ENCODE measurements around the gene AUH. TPM values are rescaled to one million over a fixed set of nuclear protein-coding genes. Genes with fewer than 3 reads are reported as not detected.

AUH gene
- total RNA-seq, 1 experiment from 2014 or later, result 21.7 TPM

DNA sequence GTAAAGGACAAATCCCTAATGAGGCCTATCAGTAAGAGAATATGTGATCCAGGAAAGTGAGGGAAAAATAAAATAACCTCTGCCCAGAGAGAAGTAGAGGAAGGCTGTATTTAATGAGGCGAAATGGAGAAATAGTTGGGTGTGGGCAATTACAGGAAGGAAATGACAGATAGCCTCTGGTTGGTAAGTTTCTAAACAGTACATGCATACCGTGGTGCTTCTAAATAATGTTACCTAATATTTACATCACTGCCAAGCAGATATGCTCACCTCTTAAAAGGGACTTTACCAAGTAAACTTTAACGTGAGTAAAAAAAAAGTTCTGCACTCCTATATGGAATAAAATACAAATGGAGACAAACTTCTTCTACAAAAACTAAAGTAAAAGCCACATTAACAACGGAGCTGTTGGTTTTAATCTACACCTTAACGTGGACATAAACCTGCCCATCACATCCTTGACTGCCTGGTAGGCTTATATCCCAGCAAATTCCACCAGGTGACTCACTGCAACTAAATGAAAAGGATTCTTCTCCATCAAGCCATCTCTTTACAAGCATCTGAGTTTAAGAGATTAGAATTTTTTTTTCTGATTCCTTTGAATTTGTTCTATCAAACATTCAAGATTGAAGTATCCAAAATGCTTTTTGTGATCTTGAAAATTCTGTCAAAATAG lies 49.5 kb upstream of the AUH start:
- no peak overlapping the region for H3K4me2 ChIP-seq (ENCODE audit: insufficient read depth, insufficient read length, low read length)

More for the DNA sequence above, 49.5 kb upstream of the AUH start:
- no peak overlapping the region for H3K56ac ChIP-seq (ENCODE audit: insufficient read length, low read depth, low read length)
- no peaks in the 10 kb centered on the region for H4K20me1 ChIP-seq (ENCODE audit: control insufficient read depth, insufficient read depth, insufficient read length)
- no peak overlapping the region for H3K23ac ChIP-seq (ENCODE audit: insufficient read length, low read depth, low read length)
- H3K9me3 Mint-ChIP-seq, result no peaks in the 10 kb centered on the region
- no peak overlapping the region for H3K9ac ChIP-seq (ENCODE audit: extremely low read depth, insufficient read length, low read length)
- 0 out of 4 replicates have a peak, but pooled peaks cover 0 to 2% of the 10 kb centered on the region in 2 experiments for H3K4me1 Mint-ChIP-seq
- H3K36me3 Mint-ChIP-seq (ENCODE audit: insufficient read depth in 1 of 3, low read depth in 3 of 3), result peaks cover 8 to 30% (median 28%) of the 10 kb centered on the region in 3 experiments; a peak in 5 of 7 replicates
- H2AK5ac ChIP-seq (ENCODE audit: insufficient read length, low read length), result no peak overlapping the region
- H2AFZ ChIP-seq (ENCODE audit: low read length), result no peak overlapping the region
- no peak overlapping the region for H4K91ac ChIP-seq (ENCODE audit: insufficient read length, low read depth, low read length)
- no peak overlapping the region for H3K4ac ChIP-seq (ENCODE audit: low read depth, low read length)
- no peak overlapping the region for H3K14ac ChIP-seq (ENCODE audit: insufficient read depth, low read length)
- H2BK120ac ChIP-seq (ENCODE audit: low read depth, low read length, poor library complexity, severe bottlenecking), result no peak overlapping the region
- H3K18ac ChIP-seq (ENCODE audit: insufficient read length, low read depth, low read length), result no peak overlapping the region
- no CpG with 5 or more reads among the region's 5 CpGs for WGBS (ENCODE audit: extremely low coverage, insufficient read length, low lambda C conversion rate)
- no peak for DNase-seq
- H2BK5ac ChIP-seq (ENCODE audit: insufficient read length, low read length), result no peak overlapping the region
- no peaks in the 10 kb centered on the region for H3K4me1 ChIP-seq (ENCODE audit: insufficient read depth, low read length)
- no peak overlapping the region for H2BK20ac ChIP-seq (ENCODE audit: low read depth, low read length, poor library complexity, severe bottlenecking)
- H3K23me2 ChIP-seq (ENCODE audit: insufficient read length, low read depth, low read length, poor library complexity, severe bottlenecking), result no peaks in the 10 kb centered on the region
- no peak overlapping the region for H3K27ac Mint-ChIP-seq
- no peaks in the 10 kb centered on the region for H3K79me1 ChIP-seq (ENCODE audit: insufficient read depth, low read depth, low read length, poor library complexity, severe bottlenecking)
- no peak overlapping the region for H3T11ph ChIP-seq (ENCODE audit: low read length)
- peaks cover 2% of the 10 kb centered on the region; the same call in 1 of the 2 replicates for H3K79me2 ChIP-seq (ENCODE audit: insufficient read depth, low read length)
- no peak overlapping the region for H4K8ac ChIP-seq (replicated peaks; ENCODE audit: insufficient read length, low read depth, low read length)
- H4K5ac ChIP-seq (ENCODE audit: insufficient read length, low read depth, low read length), result no peak overlapping the region
- no peaks in the 10 kb centered on the region for H3K9me3 ChIP-seq (ENCODE audit: control insufficient read depth, low read depth, low read length)
- H2BK12ac ChIP-seq (ENCODE audit: insufficient read length, low read depth, low read length), result no peak overlapping the region
- H3K27ac ChIP-seq (ENCODE audit: insufficient read length, low read depth, low read length), result no peak overlapping the region
- H2BK15ac ChIP-seq (ENCODE audit: low read depth, low read length), result no peak overlapping the region
- no peaks in the 10 kb centered on the region for H3K27me3 Mint-ChIP-seq (ENCODE audit: low read depth)
- H3K27me3 ChIP-seq (ENCODE audit: insufficient read depth, low read length), result no peaks in the 10 kb centered on the region
- H3K4me3 Mint-ChIP-seq, result no peak overlapping the region
- TF ChIP-seq CTCF (conservative IDR thresholded peaks at IDR 0.05), result no peak
